H1 (cell line): ENCODE measurements around the gene SEMG2. TPM values are rescaled to one million over a fixed set of nuclear protein-coding genes. Genes with fewer than 3 reads are reported as not detected.

Source experiments
- CTCF ChIA-PET: fragments of 300-600 bp; sonication (Branson Sonifier 250); formaldehyde crosslinking; loops from one replicate; lab custom pipeline; 2021; ENCODE audit not compliant: partially characterized antibody; lab: Charles Lee
- POLR2A ChIA-PET: fragments of 300-600 bp; sonication (Branson Sonifier 250); formaldehyde crosslinking; loops from one replicate; lab custom pipeline; 2021; ENCODE audit warnings: inconsistent platforms; ENCODE audit not compliant: partially characterized antibody; lab: Charles Lee
- DNase-seq, 2 experiments: peaks; one replicate each; pipeline versions ENCODE4 v3.0.0 to v3.0.0-alpha.2; 2010 to 2022; ENCODE audit warnings: low spot score in 2 of 2, low read depth in 1 of 2, mixed read lengths in 1 of 2
- FAIRE-seq: peaks from 2 replicates; lab custom pipeline; 2011; peaks lifted over from hg19 to GRCh38; lab: Jason Lieb, UNC
- H2AFZ ChIP-seq: 2 replicates; pipeline ENCODE4 v1.8.1; 2012; ENCODE audit warnings: low read length, inconsistent platforms
- H2AK5ac ChIP-seq: 2 replicates; pipeline ENCODE4 v1.6.1; 2013; ENCODE audit warnings: low read depth, low read length
- H2BK120ac ChIP-seq: replicated peaks from 2 replicates; pipeline ENCODE3; 2013; ENCODE audit warnings: low read depth, low read length, inconsistent platforms
- H2BK12ac ChIP-seq: 2 replicates; pipeline ENCODE4 v1.6.1; 2013; ENCODE audit warnings: low read depth, low read length
- H2BK15ac ChIP-seq: 2 replicates; pipeline ENCODE4 v1.6.1; 2013; ENCODE audit warnings: low read length
- H2BK20ac ChIP-seq: 2 replicates; pipeline ENCODE4 v1.6.1; 2013; ENCODE audit warnings: low read length
- H2BK5ac ChIP-seq: 2 replicates; pipeline ENCODE4 v1.6.1; 2013; ENCODE audit warnings: low read depth, low read length
- H3K14ac ChIP-seq: 2 replicates; pipeline ENCODE4 v1.6.1; 2013; ENCODE audit warnings: inconsistent platforms; ENCODE audit not compliant: insufficient read length
- H3K18ac ChIP-seq: 2 replicates; pipeline ENCODE4 v1.6.1; 2013; ENCODE audit warnings: low read length; ENCODE audit errors: extremely low read depth
- H3K23ac ChIP-seq: 2 replicates; pipeline ENCODE4 v1.6.1; 2013; ENCODE audit warnings: inconsistent platforms; ENCODE audit not compliant: insufficient read length
- H3K23me2 ChIP-seq: 2 replicates; pipeline ENCODE4 v1.6.1; 2013; ENCODE audit warnings: low read depth, low read length
- H3K27ac ChIP-seq: 2 replicates; pipeline ENCODE4 v1.6.1; 2011; ENCODE audit warnings: low read depth, low read length, inconsistent platforms
- H3K27me3 ChIP-seq, 4 experiments: replicated peaks in 1 of 4; 1 replicate in 1 of 4; 2 replicates in 3 of 4; pipeline versions ENCODE4 v1.6.1 to v1.8.1; 2011 to 2013; ENCODE audit warnings: low read length in 3 of 4, mild to moderate bottlenecking in 3 of 4, inconsistent platforms in 2 of 4, mixed read lengths in 2 of 4, moderate library complexity in 1 of 4; ENCODE audit not compliant: control insufficient read depth in 3 of 4, insufficient read depth in 3 of 4; ENCODE audit errors: extremely low read depth in 1 of 4
- H3K36me3 ChIP-seq, 4 experiments: 2 replicates each; pipeline versions ENCODE4 v1.6.1 to v1.8.1; 2011 to 2013; ENCODE audit warnings: mild to moderate bottlenecking in 4 of 4, low read length in 3 of 4, moderate library complexity in 2 of 4, control low read depth in 1 of 4, inconsistent platforms in 1 of 4; ENCODE audit not compliant: insufficient read depth in 4 of 4, control insufficient read depth in 2 of 4
- H3K4ac ChIP-seq: replicated peaks from 2 replicates; pipeline ENCODE3; 2013; ENCODE audit warnings: low read length, low read depth, mixed read lengths, inconsistent platforms; ENCODE audit not compliant: insufficient read length
- H3K4me1 ChIP-seq, 4 experiments: replicated peaks in 1 of 4; 1 replicate in 1 of 4; 2 replicates in 3 of 4; pipeline versions ENCODE4 v1.6.1 to v1.8.1; 2011 to 2013; ENCODE audit warnings: low read length in 3 of 4, inconsistent platforms in 2 of 4, mixed read lengths in 1 of 4; ENCODE audit not compliant: insufficient read depth in 4 of 4, control insufficient read depth in 3 of 4
- H3K4me2 ChIP-seq, 2 experiments: 2 replicates each; pipeline versions ENCODE4 v1.6.1 to v1.8.1; 2011 to 2013; ENCODE audit warnings: low read depth in 2 of 2, low read length in 2 of 2, control low read depth in 1 of 2, inconsistent platforms in 1 of 2, mild to moderate bottlenecking in 1 of 2; ENCODE audit not compliant: insufficient read depth in 1 of 2
- H3K4me3 ChIP-seq, 4 experiments: fragments of 200-600, 300-600 bp in 1 of 4; sonication (generic), shearing (Covaris generic), sonication (Bioruptor Twin) in 1 of 4; 2 replicates each; pipeline versions ENCODE4 v1.5.1 to v1.8.1; 2011 to 2016; ENCODE audit warnings: low read length in 4 of 4, low read depth in 3 of 4, control low read depth in 2 of 4, inconsistent platforms in 2 of 4, mild to moderate bottlenecking in 2 of 4, mixed read lengths in 1 of 4, moderate library complexity in 1 of 4; ENCODE audit not compliant: insufficient read depth in 2 of 4; ENCODE audit errors: extremely low read depth in 1 of 4
- H3K56ac ChIP-seq: replicated peaks from 2 replicates; pipeline ENCODE3; 2013; ENCODE audit warnings: low read depth, mild to moderate bottlenecking, mixed read lengths, low read length, inconsistent platforms; ENCODE audit not compliant: insufficient read length
- H3K79me1 ChIP-seq: 2 replicates; pipeline ENCODE4 v1.6.1; 2013; ENCODE audit warnings: low read depth, low read length, control low read depth
- H3K79me2 ChIP-seq, 2 experiments: 2 replicates each; pipeline versions ENCODE4 v1.6.1 to v1.8.1; 2012 to 2013; ENCODE audit warnings: low read length in 2 of 2, mild to moderate bottlenecking in 2 of 2, inconsistent platforms in 1 of 2; ENCODE audit not compliant: insufficient read depth in 2 of 2, control insufficient read depth in 1 of 2
- H3K9ac ChIP-seq, 4 experiments: replicated peaks in 1 of 4; 1 replicate in 1 of 4; 2 replicates in 3 of 4; pipeline versions ENCODE4 v1.6.1 to v1.8.1; 2011 to 2013; ENCODE audit warnings: low read depth in 3 of 4, low read length in 3 of 4, control low read depth in 2 of 4, mild to moderate bottlenecking in 2 of 4, moderate library complexity in 2 of 4, inconsistent platforms in 1 of 4; ENCODE audit errors: extremely low read depth in 1 of 4
- H3K9me3 ChIP-seq, 2 experiments: 2 replicates each; pipeline versions ENCODE4 v1.6.1 to v1.8.1; 2012 to 2013; ENCODE audit warnings: mild to moderate bottlenecking in 2 of 2, moderate library complexity in 2 of 2, control low read depth in 1 of 2, inconsistent platforms in 1 of 2, low read depth in 1 of 2, low read length in 1 of 2, mixed read lengths in 1 of 2; ENCODE audit not compliant: insufficient read depth in 2 of 2
- H4K20me1 ChIP-seq, 2 experiments: replicated peaks in 1 of 2; 2 replicates each; pipeline versions ENCODE3 to v1.8.1; 2011 to 2013; ENCODE audit warnings: inconsistent platforms in 2 of 2, low read length in 2 of 2, mild to moderate bottlenecking in 1 of 2; ENCODE audit not compliant: insufficient read depth in 2 of 2, control insufficient read depth in 1 of 2
- H4K5ac ChIP-seq: 2 replicates; pipeline ENCODE4 v1.6.1; 2013; ENCODE audit warnings: low read length, low read depth, mixed read lengths, inconsistent platforms; ENCODE audit not compliant: insufficient read length
- H4K8ac ChIP-seq: 2 replicates; pipeline ENCODE4 v1.8.0; 2013; ENCODE audit warnings: mild to moderate bottlenecking, moderate library complexity, low read length, inconsistent platforms; ENCODE audit not compliant: insufficient read depth; ENCODE audit errors: extremely low read depth
- H4K91ac ChIP-seq: replicated peaks from 2 replicates; pipeline ENCODE3; 2013; ENCODE audit warnings: low read length, mixed read lengths, inconsistent platforms; ENCODE audit not compliant: insufficient read length
- ASH2L ChIP-seq: fragments of 200-600, 300-600 bp; sonication (generic); IDR thresholded peaks from one replicate; pipeline ENCODE4 v1.7.1; 2017; ENCODE audit warnings: low read length
- CBX8 ChIP-seq: fragments of 300-800, 300-1000 bp; sonication (generic); IDR thresholded peaks from 2 replicates; pipeline ENCODE4 v1.7.1; 2016; ENCODE audit warnings: low read depth, low read length, borderline replicate concordance
- E2F6 ChIP-seq: IDR thresholded peaks from 2 replicates; pipeline ENCODE4 v1.6.1; 2012; ENCODE audit warnings: inconsistent platforms
- EGR1 ChIP-seq: IDR thresholded peaks from 2 replicates; pipeline ENCODE4 v1.6.1; 2011; ENCODE audit warnings: low read depth, low read length, borderline replicate concordance
- HDAC2 ChIP-seq, 2 experiments: fragments of 300-600 bp in 1 of 2; sonication (generic) in 1 of 2; IDR thresholded peaks; 2 replicates each; pipeline ENCODE4 v1.6.1; 2011 to 2012; ENCODE audit warnings: low read depth in 2 of 2, low read length in 2 of 2, mild to moderate bottlenecking in 2 of 2, moderate library complexity in 2 of 2, borderline replicate concordance in 1 of 2, inconsistent platforms in 1 of 2
- MAX ChIP-seq: IDR thresholded peaks from 2 replicates; pipeline ENCODE4 v1.6.1; 2012; ENCODE audit warnings: inconsistent platforms
- SIN3A ChIP-seq, 2 experiments: IDR thresholded peaks in 1 of 2; conservative IDR thresholded peaks in 1 of 2; 2 replicates each; pipeline ENCODE4 v1.6.1; 2011 to 2012; ENCODE audit warnings: low read length in 2 of 2, improper control_type of control experiment in 1 of 2, low read depth in 1 of 2, mild to moderate bottlenecking in 1 of 2
- SIX5 ChIP-seq: IDR thresholded peaks from 2 replicates; pipeline ENCODE4 v1.6.1; 2011; ENCODE audit warnings: mild to moderate bottlenecking, low read depth, low read length
- WGBS, 2 experiments: shearing (Covaris generic) in 1 of 2; methylation state at CpG; one replicate each; pipeline versions ENCODE4 v1.1.6 to v1.1.7; 2013 to 2015; ENCODE audit warnings: low lambda C conversion rate in 2 of 2, mixed read lengths in 2 of 2, inconsistent platforms in 1 of 2, low coverage in 1 of 2, missing lambda C conversion rate in 1 of 2; ENCODE audit not compliant: insufficient replicate concordance in 2 of 2, insufficient coverage in 1 of 2, insufficient read length in 1 of 2; ENCODE audit errors: extremely low coverage in 1 of 2, missing lambda C conversion rate in 1 of 2; 5-methylcytosine and 5-hydroxymethylcytosine counted together
- polyA plus RNA-seq, 7 experiments: library from polyadenylated mRNA; depleted of rRNA in 3 of 7; stranded (reverse) in 5 of 7; unstranded in 2 of 7; fragments of >200 nt in 5 of 7; fragments of 200-250 nt in 2 of 7; gene quantifications; 1 replicate in 5 of 7; 2 replicates in 1 of 7; 4 replicates in 1 of 7; pipeline versions ENCODE4 v1.2.1 to v1.2.3, GENCODE V29; 2011 to 2013; ENCODE audit warnings: missing spikeins in 2 of 7, mixed read lengths in 2 of 7
- total RNA-seq: library from RNA; stranded (reverse); fragmentation: NEBNext Ultra II Directional; extraction: Animal tissue kit (Norgen Biotek cat#: 25700); gene quantifications from 2 replicates; pipeline ENCODE4 v1.2.1, GENCODE V29; 2021

Gene SEMG2
- total and polyA plus RNA-seq, 2 of the 8 experiments (the other 6 are each of a cell fraction or from before 2014, with no cell fraction given): not detected

GRCh38 chr20:45189067-45189609 lies 32.0 kb upstream of the SEMG2 start:
- H3K36me3 ChIP-seq: no peaks in the 10 kb centered on the region
- H2BK12ac ChIP-seq: no peak overlapping the region
- TF ChIP-seq MAX (no peak), SIX5 (no peak), EGR1 (no peak), HDAC2 (IDR thresholded peaks at IDR 0.05; ENCODE audit: borderline replicate concordance in 1 of 2, low read depth in 2 of 2, low read length in 2 of 2) (no peak), SIN3A (conservative IDR thresholded peaks at IDR 0.05 in 1 of 2, IDR thresholded peaks at IDR 0.05 in 1 of 2; ENCODE audit: low read depth in 1 of 2, low read length in 2 of 2) (no peak), CBX8 (no peak), ASH2L (no peak), E2F6 (no peak)
- no peak overlapping the region for H2AK5ac ChIP-seq
- H3K18ac ChIP-seq: no peak overlapping the region
- no peak overlapping the region for H2BK120ac ChIP-seq
- WGBS, 2 experiments: 90% methylated on average over 3 of the region's 3 CpGs; no CpG with 5 or more reads in 1 of the 2 experiments
- no peak overlapping the region for H3K4me2 ChIP-seq
- H2AFZ ChIP-seq: no peak overlapping the region
- no peak overlapping the region for H4K5ac ChIP-seq
- H2BK15ac ChIP-seq: no peak overlapping the region
- no peak overlapping the region for H2BK20ac ChIP-seq
- no peaks in the 10 kb centered on the region for H4K20me1 ChIP-seq
- no peak overlapping the region for H3K4ac ChIP-seq
- H4K8ac ChIP-seq: no peak overlapping the region
- H3K23me2 ChIP-seq: no peaks in the 10 kb centered on the region
- H3K9ac ChIP-seq: no peak overlapping the region
- ChIA-PET CTCF (interaction anchor here (1.7 to 3.5 kb wide), 3 partner anchors 45 to 78 kb away, joined by 4 to 18 read pairs (median 7); no protein-coding TSS in a partner anchor), POLR2A (no interaction called here)
- DNase-seq (no peak), FAIRE-seq (no peak)
- H4K91ac ChIP-seq: no peak overlapping the region
- no peak overlapping the region for H3K56ac ChIP-seq
- no peaks in the 10 kb centered on the region for H3K79me1 ChIP-seq
- H3K9me3 ChIP-seq: no peaks in the 10 kb centered on the region
- no peak overlapping the region for H2BK5ac ChIP-seq
- H3K23ac ChIP-seq: no peak overlapping the region
- no peaks in the 10 kb centered on the region for H3K27me3 ChIP-seq
- no peak overlapping the region for H3K4me3 ChIP-seq
- H3K14ac ChIP-seq: no peak overlapping the region
- H3K4me1 ChIP-seq: no peaks in the 10 kb centered on the region
- no peak overlapping the region for H3K27ac ChIP-seq
- H3K79me2 ChIP-seq: no peaks in the 10 kb centered on the region
